Gastrocnemius medialis (tissue), 4 donors: ENCODE data around the gene TECTA. TPM values are rescaled to one million over a fixed set of nuclear protein-coding genes. Genes with fewer than 3 reads are reported as not detected.

Source experiments
- ATAC-seq, 2 donors: fragments of 150-250 bp; one replicate each; pipeline ENCODE4 v1.9.1; 2016
- DNase-seq, 2 donors: peaks; one replicate each; pipeline ENCODE4 v3.0.0-alpha.2; 2019
- H3K27ac ChIP-seq, 4 donors: fragments of 200-600 bp; sonication (generic); 1 replicate in 1 of 4; 2 replicates in 3 of 4; pipeline ENCODE4 v1.5.1; 2016 to 2018; ENCODE audit warnings: mild to moderate bottlenecking in 2 of 4, moderate library complexity in 1 of 4
- H3K27me3 ChIP-seq, 3 donors: fragments of 200-600 bp; sonication (generic) in 2 of 3; 1 replicate in 1 of 3; 2 replicates in 2 of 3; pipeline versions ENCODE4 v1.5.1 to v1.6.0; 2016 to 2019; ENCODE audit warnings: mild to moderate bottlenecking in 1 of 3, moderate library complexity in 1 of 3
- H3K36me3 ChIP-seq, 2 donors: fragments of 200-600 bp; sonication (generic) in 1 of 2; one replicate each; pipeline ENCODE4 v1.5.1; 2017 to 2018
- H3K4me1 ChIP-seq, 2 donors: fragments of 200-600 bp; sonication (generic) in 1 of 2; one replicate each; pipeline ENCODE4 v1.5.1; 2016 to 2017; ENCODE audit warnings: mild to moderate bottlenecking in 2 of 2
- H3K4me3 ChIP-seq, 4 donors: fragments of 200-600 bp; sonication (generic) in 3 of 4; 1 replicate in 1 of 4; 2 replicates in 3 of 4; pipeline ENCODE4 v1.5.1; 2016 to 2019; ENCODE audit warnings: mild to moderate bottlenecking in 2 of 4
- H3K9me3 ChIP-seq, 3 donors: fragments of 200-600 bp; sonication (generic) in 2 of 3; 1 replicate in 1 of 3; 2 replicates in 2 of 3; pipeline ENCODE4 v1.5.1; 2016 to 2019
- POLR2A ChIP-seq, 2 donors: fragments of 450-650 bp; IDR thresholded peaks; one replicate each; pipeline ENCODE4 v1.6.1; 2017; ENCODE audit warnings: antibody characterized with exemption in 2 of 2, mild to moderate bottlenecking in 2 of 2, moderate library complexity in 2 of 2
- in situ Hi-C, 4 donors: fragments of 200-750 bp; cut with MboI; loops; one replicate each; pipeline versions ENCODE4 v1.15.0 to v1.8.0; 2017; ENCODE audit warnings: low sequenced_read_pairs in 4 of 4
- intact Hi-C: fragments of 100-400 bp; cut with DNase I; formaldehyde crosslinking; loops from one replicate; pipeline ENCODE4 v1.15.1; 2023; ENCODE audit warnings: low total_unique reads
- total RNA-seq, 4 donors: library from RNA; depleted of rRNA; stranded (reverse); fragments of >200 nt; gene quantifications; one replicate each; pipeline versions ENCODE4 v1.1.0 to v1.2.3, GENCODE V29; 2016
- TF ChIP-seq, protein P1 (sequence below), 5 experiments: fragments of 450-650 bp in 3 of 5; fragments of 200-600 bp in 2 of 5; sonication (generic) in 2 of 5; IDR thresholded peaks in 4 of 5; conservative IDR thresholded peaks in 1 of 5; 1 replicate in 4 of 5; 2 replicates in 1 of 5; pipeline ENCODE4 v1.5.1; 2016 to 2019; ENCODE audit warnings: antibody characterized with exemption in 5 of 5, mild to moderate bottlenecking in 3 of 5, moderate library complexity in 3 of 5

Gene TECTA
- total RNA-seq, 4 donors from 2014 or later = 0.17 to 1.6 (median 0.45) TPM

DNA sequence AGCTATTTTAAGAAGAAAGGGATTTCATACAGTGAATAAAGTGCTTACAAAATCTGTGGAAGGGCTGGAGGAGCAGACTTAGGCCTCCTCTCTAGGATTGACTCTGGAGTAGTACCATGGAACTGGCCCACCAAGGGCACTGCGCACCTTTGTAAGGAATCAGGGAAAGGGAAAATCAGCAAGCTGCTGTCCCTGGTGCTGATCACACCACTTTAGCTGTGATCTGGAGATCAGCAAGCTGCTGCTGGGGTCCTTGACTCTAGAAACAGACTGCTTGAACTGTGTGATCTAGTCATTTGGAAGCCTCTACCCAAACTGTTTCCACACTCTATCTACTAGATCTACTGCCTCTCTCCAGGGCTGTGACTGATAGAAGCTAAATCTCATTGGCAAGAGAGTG, 18.4 kb upstream of the TECTA start:
- no peak overlapping the region for H3K4me3 ChIP-seq
- H3K36me3 ChIP-seq = peaks cover 0 to 3% of the 10 kb centered on the region in 2 donors
- peaks cover 0 to 7% of the 10 kb centered on the region in 2 donors for H3K4me1 ChIP-seq
- TF ChIP-seq, protein P1, sequence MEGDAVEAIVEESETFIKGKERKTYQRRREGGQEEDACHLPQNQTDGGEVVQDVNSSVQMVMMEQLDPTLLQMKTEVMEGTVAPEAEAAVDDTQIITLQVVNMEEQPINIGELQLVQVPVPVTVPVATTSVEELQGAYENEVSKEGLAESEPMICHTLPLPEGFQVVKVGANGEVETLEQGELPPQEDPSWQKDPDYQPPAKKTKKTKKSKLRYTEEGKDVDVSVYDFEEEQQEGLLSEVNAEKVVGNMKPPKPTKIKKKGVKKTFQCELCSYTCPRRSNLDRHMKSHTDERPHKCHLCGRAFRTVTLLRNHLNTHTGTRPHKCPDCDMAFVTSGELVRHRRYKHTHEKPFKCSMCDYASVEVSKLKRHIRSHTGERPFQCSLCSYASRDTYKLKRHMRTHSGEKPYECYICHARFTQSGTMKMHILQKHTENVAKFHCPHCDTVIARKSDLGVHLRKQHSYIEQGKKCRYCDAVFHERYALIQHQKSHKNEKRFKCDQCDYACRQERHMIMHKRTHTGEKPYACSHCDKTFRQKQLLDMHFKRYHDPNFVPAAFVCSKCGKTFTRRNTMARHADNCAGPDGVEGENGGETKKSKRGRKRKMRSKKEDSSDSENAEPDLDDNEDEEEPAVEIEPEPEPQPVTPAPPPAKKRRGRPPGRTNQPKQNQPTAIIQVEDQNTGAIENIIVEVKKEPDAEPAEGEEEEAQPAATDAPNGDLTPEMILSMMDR (IDR thresholded peaks at IDR 0.05 in 4 of 5, conservative IDR thresholded peaks at IDR 0.05 in 1 of 5) = no peak
- no peak for TF ChIP-seq POLR2A (IDR thresholded peaks at IDR 0.05)
- DNase-seq = no peak
- H3K27me3 ChIP-seq = no peaks in the 10 kb centered on the region
- intact Hi-C loops (no loop called here), in situ Hi-C loops (no loop called here)
- no peak overlapping the region for H3K27ac ChIP-seq
- H3K9me3 ChIP-seq = no peaks in the 10 kb centered on the region
- ATAC-seq = no peak

DNA sequence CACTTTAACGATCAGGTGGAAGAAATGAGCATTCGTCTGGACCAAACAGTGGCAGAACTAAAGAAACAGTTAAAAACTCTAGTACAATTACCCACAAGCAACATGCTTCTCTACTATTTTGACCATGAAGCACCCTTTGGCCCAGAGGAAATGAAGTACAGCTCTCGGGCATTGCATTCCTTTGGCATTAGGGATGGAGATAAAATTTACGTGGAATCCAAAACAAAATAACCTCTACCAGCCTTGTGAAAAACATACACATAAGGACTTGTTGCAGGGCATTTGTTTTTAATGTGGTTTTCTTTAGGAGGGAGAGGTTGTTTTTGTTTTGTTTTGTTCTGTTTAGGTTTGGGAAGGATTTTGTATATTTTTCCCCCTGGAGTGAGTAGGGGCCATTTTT, 14.2 kb upstream of the TECTA start:
- ATAC-seq (no peak), DNase-seq (no peak)
- Histone ChIP-seq H3K27me3 (no peaks in the 10 kb centered on the region), H3K36me3 (peaks cover 0 to 10% of the 10 kb centered on the region in 2 donors), H3K27ac (no peak overlapping the region), H3K4me3 (no peak overlapping the region), H3K9me3 (no peaks in the 10 kb centered on the region), H3K4me1 (peaks cover 0 to 7% of the 10 kb centered on the region in 2 donors)
- no peak for TF ChIP-seq POLR2A (IDR thresholded peaks at IDR 0.05)
- TF ChIP-seq, protein P1 (IDR thresholded peaks at IDR 0.05 in 4 of 5, conservative IDR thresholded peaks at IDR 0.05 in 1 of 5) = no peak
- intact Hi-C loops = no loop called here
- in situ Hi-C loops = no loop called here

DNA sequence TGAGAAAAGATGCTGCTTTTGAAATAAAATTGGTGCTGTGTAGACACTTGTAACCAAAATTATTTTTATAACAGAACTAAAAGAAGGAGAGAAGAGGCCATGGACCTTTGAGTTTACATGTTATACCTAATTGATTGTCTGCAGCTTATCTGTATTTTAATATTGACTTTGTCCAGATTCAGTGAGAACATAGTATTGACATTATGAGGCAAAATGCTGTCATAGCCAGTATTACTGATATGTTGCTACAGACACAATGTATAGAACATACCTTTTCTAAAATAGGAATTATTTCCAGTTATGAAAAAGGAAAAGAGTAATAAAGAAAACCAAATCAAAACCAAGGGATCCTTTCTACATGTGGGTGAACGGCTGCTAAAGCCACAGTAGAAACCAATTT, 11.5 kb upstream of the TECTA start:
- in situ Hi-C loops (no loop called here), intact Hi-C loops (no loop called here)
- no peaks in the 10 kb centered on the region for H3K9me3 ChIP-seq
- peaks cover 0 to 7% of the 10 kb centered on the region in 2 donors for H3K4me1 ChIP-seq
- peaks cover 0 to 10% of the 10 kb centered on the region in 2 donors for H3K36me3 ChIP-seq
- no peaks in the 10 kb centered on the region for H3K27me3 ChIP-seq
- TF ChIP-seq, protein P1 (IDR thresholded peaks at IDR 0.05 in 4 of 5, conservative IDR thresholded peaks at IDR 0.05 in 1 of 5) = no peak
- no peak for TF ChIP-seq POLR2A (IDR thresholded peaks at IDR 0.05)
- no peak overlapping the region for H3K27ac ChIP-seq
- H3K4me3 ChIP-seq = no peak overlapping the region
- no peak for DNase-seq
- no peak for ATAC-seq

DNA sequence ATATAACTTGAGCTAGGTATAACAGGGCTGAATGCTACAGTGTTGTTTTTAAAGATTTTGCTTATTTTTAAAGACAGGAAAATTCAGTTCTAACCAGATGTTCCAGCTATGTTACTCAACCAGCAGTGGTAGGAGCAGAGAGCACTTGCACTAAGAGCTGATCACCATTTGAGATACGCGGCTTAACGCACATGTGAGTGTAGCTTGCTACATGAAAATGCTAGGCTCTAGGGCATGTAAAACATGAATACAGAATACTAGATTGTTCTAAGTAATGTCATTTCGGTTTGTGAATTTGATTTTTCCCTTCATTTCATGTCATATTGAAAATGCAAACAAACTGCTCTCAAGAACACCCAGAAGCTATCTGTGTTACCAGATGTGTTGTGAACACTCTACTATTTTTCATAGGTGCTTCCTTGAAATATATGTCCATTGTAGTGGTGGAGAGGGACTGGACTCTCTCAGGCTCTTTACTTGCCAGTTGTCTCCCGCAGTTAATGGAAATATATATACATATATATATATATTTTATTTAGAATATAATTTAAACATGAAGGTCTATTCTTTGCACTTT, 10.8 kb upstream of the TECTA start:
- TF ChIP-seq POLR2A (IDR thresholded peaks at IDR 0.05) = no peak
- TF ChIP-seq, protein P1 (IDR thresholded peaks at IDR 0.05 in 4 of 5, conservative IDR thresholded peaks at IDR 0.05 in 1 of 5) = no peak
- Histone ChIP-seq H3K4me1 (peaks cover 0 to 5% of the 10 kb centered on the region in 2 donors), H3K9me3 (no peaks in the 10 kb centered on the region), H3K4me3 (no peak overlapping the region), H3K27ac (no peak overlapping the region), H3K36me3 (peaks cover 0 to 10% of the 10 kb centered on the region in 2 donors), H3K27me3 (no peaks in the 10 kb centered on the region)
- ATAC-seq (no peak), DNase-seq (no peak)
- in situ Hi-C loops (no loop called here), intact Hi-C loops (no loop called here)
